HG03460 (cell line): ENCODE data around the gene THAP8.

ENCODE experiments used
- ATAC-seq: cut with Tn5 transposase; IDR thresholded peaks from one replicate; pipeline ENCODE4 v1.9.1; 2021; ENCODE audit not compliant: unreplicated experiment

Gene THAP8

GRCh38 chr19:35995048-35995993 lies 58.8 kb downstream of the THAP8 start, which contains the start of gene SDHAF1:
Gene SDHAF1 (plus strand): TSS chr19:35995188. CDS start chr19:35995275, 87 bp downstream.
- peak; percentile 81 for ATAC-seq

- no peak for ATAC-seq
These were observed 60.0 kb downstream of the THAP8 start for GRCh38 chr19:35993923-35994598.

GRCh38 chr19:35992907-35993765 lies 60.9 kb downstream of the THAP8 start:
- no peak for ATAC-seq

- no peak for ATAC-seq
These were observed 62.2 kb downstream of the THAP8 start for GRCh38 chr19:35991731-35992450.

GRCh38 chr19:35990771-35991730 lies 63.0 kb downstream of the THAP8 start:
- no peak for ATAC-seq

- ATAC-seq: no peak
These were observed 63.9 kb downstream of the THAP8 start for GRCh38 chr19:35990156-35990555.

GRCh38 chr19:35988824-35989223 lies 65.3 kb downstream of the THAP8 start:
- no peak for ATAC-seq

GRCh38 chr19:35987571-35987896 lies 66.6 kb downstream of the THAP8 start:
- no peak for ATAC-seq

- no peak for ATAC-seq
These were observed 67.2 kb downstream of the THAP8 start for GRCh38 chr19:35986664-35987570.

GRCh38 chr19:35986111-35986510 lies 68.0 kb downstream of the THAP8 start:
- no peak for ATAC-seq
